ENCODE data around the gene SPTB.

SPTB gene

DNA sequence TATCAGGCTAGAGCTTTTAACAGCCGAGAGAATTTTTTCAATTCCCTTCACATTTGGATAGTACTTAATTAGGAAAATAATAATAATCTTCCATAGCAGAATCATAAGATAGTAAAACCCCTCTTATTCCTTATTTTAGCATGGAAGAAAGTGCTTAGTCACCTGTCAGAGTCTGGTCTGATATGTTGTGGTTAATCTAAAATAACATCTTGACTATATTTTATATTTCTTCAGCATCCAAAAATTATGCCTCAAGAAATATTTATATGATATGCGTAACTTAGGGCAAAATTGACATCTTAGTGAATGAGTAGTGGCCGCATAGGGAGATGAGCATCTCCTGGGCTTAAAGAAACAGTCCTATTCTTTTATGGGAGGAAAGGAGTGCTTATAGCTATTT, 47.3 kb upstream of the SPTB start:
- Histone ChIP-seq H4K20me1 (ENCODE audit: low read depth, low read length) (no peaks in the 10 kb centered on the region), H3K9me3 (ENCODE audit: insufficient read depth, low read length) (no peaks in the 10 kb centered on the region), H3K79me2 (ENCODE audit: insufficient read depth, low read length) (peaks cover 43% of the 10 kb centered on the region), H3K27me3 (ENCODE audit: low read length) (no peaks in the 10 kb centered on the region), H3K27ac (ENCODE audit: low read depth, low read length) (no peak overlapping the region), H3K9me2 (replicated peaks; ENCODE audit: insufficient read depth, low read length) (no peaks in the 10 kb centered on the region), H3K36me3 (ENCODE audit: low read length) (peaks cover 46% of the 10 kb centered on the region), H3F3A (ENCODE audit: insufficient read depth) (0 out of 2 replicates have a peak, but pooled peaks cover 5% of the 10 kb centered on the region), H3K4me2 (ENCODE audit: low read depth, low read length, poor library complexity, severe bottlenecking) (no peak overlapping the region), H3K9ac (ENCODE audit: low read length) (no peak overlapping the region), H3K4me3 (ENCODE audit: insufficient read depth, low read length, poor library complexity, severe bottlenecking) (no peak overlapping the region), H2AFZ (ENCODE audit: low read depth, low read length, severe bottlenecking) (no peak overlapping the region)
- TF ChIP-seq, protein P1, sequence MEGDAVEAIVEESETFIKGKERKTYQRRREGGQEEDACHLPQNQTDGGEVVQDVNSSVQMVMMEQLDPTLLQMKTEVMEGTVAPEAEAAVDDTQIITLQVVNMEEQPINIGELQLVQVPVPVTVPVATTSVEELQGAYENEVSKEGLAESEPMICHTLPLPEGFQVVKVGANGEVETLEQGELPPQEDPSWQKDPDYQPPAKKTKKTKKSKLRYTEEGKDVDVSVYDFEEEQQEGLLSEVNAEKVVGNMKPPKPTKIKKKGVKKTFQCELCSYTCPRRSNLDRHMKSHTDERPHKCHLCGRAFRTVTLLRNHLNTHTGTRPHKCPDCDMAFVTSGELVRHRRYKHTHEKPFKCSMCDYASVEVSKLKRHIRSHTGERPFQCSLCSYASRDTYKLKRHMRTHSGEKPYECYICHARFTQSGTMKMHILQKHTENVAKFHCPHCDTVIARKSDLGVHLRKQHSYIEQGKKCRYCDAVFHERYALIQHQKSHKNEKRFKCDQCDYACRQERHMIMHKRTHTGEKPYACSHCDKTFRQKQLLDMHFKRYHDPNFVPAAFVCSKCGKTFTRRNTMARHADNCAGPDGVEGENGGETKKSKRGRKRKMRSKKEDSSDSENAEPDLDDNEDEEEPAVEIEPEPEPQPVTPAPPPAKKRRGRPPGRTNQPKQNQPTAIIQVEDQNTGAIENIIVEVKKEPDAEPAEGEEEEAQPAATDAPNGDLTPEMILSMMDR (IDR thresholded peaks at IDR 0.05; ENCODE audit: insufficient read depth, low read length, poor library complexity, severe bottlenecking): no peak
- TF ChIP-seq EZH2phosphoT487 (conservative IDR thresholded peaks at IDR 0.05; ENCODE audit: low read length): no peak

DNA sequence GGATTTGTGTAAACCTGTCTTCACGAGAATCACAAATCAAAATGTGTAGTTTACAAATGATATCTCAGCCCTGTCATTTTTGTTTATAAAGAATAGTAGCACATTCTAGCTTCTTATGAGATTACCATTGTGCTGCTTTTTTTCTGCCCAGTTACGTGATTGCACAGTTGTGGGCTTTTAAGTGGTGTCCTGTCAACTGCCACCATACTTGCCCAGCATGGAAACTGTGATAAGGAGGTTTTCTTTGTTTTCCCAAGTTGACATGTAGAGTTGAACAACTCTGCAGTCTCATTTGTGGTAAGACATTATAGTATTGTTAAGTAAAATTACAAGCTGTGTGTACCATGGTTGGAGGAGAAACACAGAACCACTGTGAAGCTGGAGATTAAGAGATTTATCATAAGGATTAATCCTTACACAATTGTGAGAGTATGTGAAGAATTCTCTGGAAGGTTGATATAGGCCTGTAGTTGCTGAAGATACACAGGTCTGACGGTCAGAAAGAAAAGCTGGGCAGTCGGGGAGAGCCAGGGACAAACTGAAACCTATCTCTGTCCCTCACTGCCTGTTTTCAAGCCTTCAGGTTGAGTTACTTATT, 46.8 kb upstream of the SPTB start:
- no peaks in the 10 kb centered on the region for H4K20me1 ChIP-seq (ENCODE audit: low read depth, low read length)
- H3K4me2 ChIP-seq (ENCODE audit: low read depth, low read length, poor library complexity, severe bottlenecking): no peak overlapping the region
- H3K36me3 ChIP-seq (ENCODE audit: low read length): peaks cover 43% of the 10 kb centered on the region
- 0 out of 2 replicates have a peak, but pooled peaks cover 5% of the 10 kb centered on the region for H3F3A ChIP-seq (ENCODE audit: insufficient read depth)
- H2AFZ ChIP-seq (ENCODE audit: low read depth, low read length, severe bottlenecking): no peak overlapping the region
- H3K9me3 ChIP-seq (ENCODE audit: insufficient read depth, low read length): no peaks in the 10 kb centered on the region
- H3K9ac ChIP-seq (ENCODE audit: low read length): no peak overlapping the region
- H3K4me3 ChIP-seq (ENCODE audit: insufficient read depth, low read length, poor library complexity, severe bottlenecking): no peak overlapping the region
- H3K79me2 ChIP-seq (ENCODE audit: insufficient read depth, low read length): peaks cover 48% of the 10 kb centered on the region
- no peak overlapping the region for H3K27ac ChIP-seq (ENCODE audit: low read depth, low read length)
- no peaks in the 10 kb centered on the region for H3K9me2 ChIP-seq (replicated peaks; ENCODE audit: insufficient read depth, low read length)
- no peaks in the 10 kb centered on the region for H3K27me3 ChIP-seq (ENCODE audit: low read length)
- TF ChIP-seq EZH2phosphoT487 (conservative IDR thresholded peaks at IDR 0.05; ENCODE audit: low read length): no peak
- TF ChIP-seq, protein P1 (IDR thresholded peaks at IDR 0.05; ENCODE audit: insufficient read depth, low read length, poor library complexity, severe bottlenecking): no peak

DNA sequence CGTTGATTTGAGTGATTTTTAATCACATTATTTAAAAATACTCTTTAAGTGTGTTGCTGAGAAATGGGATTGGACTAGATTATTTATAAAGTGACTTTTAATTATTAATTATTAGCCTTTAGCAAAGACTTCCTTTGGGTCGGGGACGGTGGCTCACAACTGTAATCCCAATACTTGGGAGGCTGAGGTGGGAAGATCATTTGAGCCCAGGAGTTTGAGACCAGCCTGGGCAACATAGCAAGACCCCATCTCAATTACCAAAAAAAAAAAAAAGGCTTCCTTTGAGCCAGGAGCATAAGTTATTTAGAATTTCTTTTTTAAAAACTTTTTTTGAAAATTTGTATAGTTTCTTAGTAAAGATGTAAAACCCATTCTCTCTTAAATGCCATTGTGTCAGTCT, 43.3 kb upstream of the SPTB start:
- no peak overlapping the region for H2AFZ ChIP-seq (ENCODE audit: low read depth, low read length, severe bottlenecking)
- H3K79me2 ChIP-seq (ENCODE audit: insufficient read depth, low read length): peaks cover 65% of the 10 kb centered on the region
- peaks cover 8% of the 10 kb centered on the region for H4K20me1 ChIP-seq (ENCODE audit: low read depth, low read length)
- no peak overlapping the region for H3K4me3 ChIP-seq (ENCODE audit: insufficient read depth, low read length, poor library complexity, severe bottlenecking)
- peaks cover 33% of the 10 kb centered on the region for H3K36me3 ChIP-seq (ENCODE audit: low read length)
- H3K9me2 ChIP-seq (replicated peaks; ENCODE audit: insufficient read depth, low read length): no peaks in the 10 kb centered on the region
- H3K9ac ChIP-seq (ENCODE audit: low read length): no peak overlapping the region
- no peaks in the 10 kb centered on the region for H3K27me3 ChIP-seq (ENCODE audit: low read length)
- H3K27ac ChIP-seq (ENCODE audit: low read depth, low read length): no peak overlapping the region
- H3F3A ChIP-seq (ENCODE audit: insufficient read depth): peaks cover 10% of the 10 kb centered on the region; the same call in 1 of the 2 replicates
- no peak overlapping the region for H3K4me2 ChIP-seq (ENCODE audit: low read depth, low read length, poor library complexity, severe bottlenecking)
- no peaks in the 10 kb centered on the region for H3K9me3 ChIP-seq (ENCODE audit: insufficient read depth, low read length)
- TF ChIP-seq, protein P1 (IDR thresholded peaks at IDR 0.05; ENCODE audit: insufficient read depth, low read length, poor library complexity, severe bottlenecking): no peak

Measured in SU-DHL-6 (cell line).